NT2/D1 (cell line): ENCODE data around the gene HYPK.

Source experiments
- SUZ12 ChIP-seq: IDR thresholded peaks from 2 replicates; pipeline ENCODE4 v1.6.1; 2011; ENCODE audit not compliant: insufficient read length, insufficient read depth; ENCODE audit errors: extremely low read depth
- YY1 ChIP-seq: IDR thresholded peaks from 2 replicates; pipeline ENCODE4 v1.6.1; 2011; ENCODE audit not compliant: insufficient read length, insufficient read depth
- ZNF274 ChIP-seq: IDR thresholded peaks from 2 replicates; pipeline ENCODE4 v1.6.1; 2011; ENCODE audit warnings: mild to moderate bottlenecking, low read depth, low read length

DNA sequence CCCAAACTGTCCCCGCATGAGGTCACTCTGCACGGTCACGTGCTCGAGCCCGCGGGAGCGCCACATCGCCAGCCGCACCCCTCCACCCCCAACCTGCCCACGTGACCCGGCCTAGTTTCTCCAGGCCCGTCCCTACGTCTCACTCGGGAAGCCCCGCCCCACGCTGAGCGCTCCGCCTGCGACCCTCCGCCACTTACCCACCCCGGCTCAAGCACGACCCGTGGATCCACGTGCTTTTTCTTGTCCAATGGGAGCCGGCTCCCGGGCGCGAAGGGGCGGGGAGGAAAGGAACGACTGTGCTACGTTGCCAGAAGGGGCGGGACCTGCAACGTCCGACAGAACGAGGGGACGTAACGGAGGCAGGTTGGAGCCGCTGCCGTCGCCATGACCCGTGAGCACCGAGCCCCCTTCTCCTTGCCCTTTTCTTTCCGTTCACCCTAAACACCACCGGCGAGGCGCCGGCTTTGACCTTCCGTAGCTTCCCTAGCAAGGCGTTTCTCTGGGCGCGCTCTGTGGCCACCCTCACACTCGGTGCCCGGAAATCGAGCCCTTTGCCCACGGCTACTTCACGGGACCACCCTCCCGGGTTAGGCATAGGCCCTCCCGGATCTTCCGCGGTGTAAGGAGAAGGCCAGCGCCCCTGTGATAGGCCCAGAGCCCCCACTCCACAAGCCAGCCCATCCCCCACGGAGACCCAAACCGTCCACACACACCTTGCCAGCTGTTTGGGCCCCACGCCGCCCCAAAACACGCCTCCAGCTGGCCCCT is 8.2 kb upstream of the HYPK start, which contains the start of gene SERF2:
- TF ChIP-seq SUZ12: no peak
- no peak for TF ChIP-seq YY1
- TF ChIP-seq ZNF274: no peak
